Hematopoietic multipotent progenitor cell treated with erythropoietin and hydrocortisone succinate and interleukin-3 and kit ligand, for 15 days (in vitro differentiated cells): ENCODE results near the gene HIGD1A.
A peak's percentile ranks its signal among the peaks of the same experiment; 100 is the strongest.
"Not testable (repeated sequence)": the region's sequence is repeated elsewhere in the genome, so short reads cannot be mapped to it uniquely, and the experiment has no call there.

ENCODE experiments used
- DNase-seq: peaks from one replicate; pipeline ENCODE4 v3.0.0-alpha.2; 2015; ENCODE audit warnings: low spot score

Gene HIGD1A

DNA sequence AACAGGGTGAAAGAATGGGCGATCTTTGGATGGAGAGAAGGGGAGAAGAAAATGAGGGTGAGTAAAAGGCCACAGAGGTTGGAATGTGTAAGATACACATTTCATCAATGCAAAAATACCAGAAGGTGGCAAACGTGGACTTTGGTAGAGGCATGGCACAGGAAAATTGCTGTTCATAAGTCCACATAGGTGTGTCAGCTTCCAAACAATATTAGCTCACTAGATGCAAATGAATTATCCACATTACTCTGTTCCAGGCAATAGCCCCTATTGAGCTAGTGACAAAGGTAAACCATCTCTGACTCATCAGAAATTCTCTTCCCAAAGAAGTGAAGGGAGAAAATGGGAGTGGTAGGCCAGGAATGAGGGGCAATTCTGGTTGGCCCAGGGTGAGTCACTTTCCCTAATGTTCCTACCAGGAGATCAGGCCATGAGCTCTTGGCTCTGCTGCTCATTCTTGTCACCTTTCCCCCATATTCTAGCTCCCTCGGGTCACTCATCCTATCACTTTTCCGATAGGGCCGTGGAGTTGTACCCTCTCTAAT lies 24.9 kb upstream of the HIGD1A start:
- no peak for DNase-seq

DNA sequence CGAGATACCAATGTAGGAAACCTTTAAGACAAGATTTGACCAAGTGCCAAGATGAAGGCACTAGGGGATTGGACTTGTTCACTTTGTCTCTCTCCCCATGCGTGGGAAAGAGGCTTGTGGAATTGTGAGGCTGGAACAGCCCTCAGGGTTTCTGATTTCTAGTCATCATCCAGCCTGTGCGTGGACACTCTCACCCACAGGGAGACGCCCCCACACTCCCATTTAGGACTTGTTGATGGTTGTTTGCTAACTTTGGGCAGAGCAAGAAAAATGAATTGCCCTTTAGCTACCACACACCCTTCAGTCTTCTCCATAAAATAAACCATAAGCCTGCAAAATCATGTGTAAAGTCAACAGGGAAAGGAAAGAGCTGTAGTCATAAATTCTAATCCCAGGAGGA lies 23.4 kb upstream of the HIGD1A start:
- DNase-seq: no peak

DNA sequence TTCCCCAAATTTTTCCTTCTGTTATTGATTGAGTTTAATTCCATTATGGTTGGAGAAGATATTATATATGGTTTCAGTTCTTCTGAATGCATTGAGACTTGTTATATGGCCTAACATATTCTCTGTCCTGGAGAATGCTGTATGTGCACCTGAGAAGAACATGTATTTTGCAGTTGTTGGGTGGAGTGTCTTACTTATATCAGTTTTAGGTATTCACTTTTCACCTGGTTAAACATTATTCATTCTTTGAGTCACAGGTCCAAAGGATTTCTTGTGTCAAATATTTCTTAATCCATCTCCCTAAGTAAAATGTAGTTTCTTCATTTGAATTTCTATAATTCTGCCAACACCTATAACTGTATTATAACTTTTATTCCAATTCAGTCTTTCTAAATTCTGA lies 22.7 kb upstream of the HIGD1A start:
- no peak for DNase-seq

DNA sequence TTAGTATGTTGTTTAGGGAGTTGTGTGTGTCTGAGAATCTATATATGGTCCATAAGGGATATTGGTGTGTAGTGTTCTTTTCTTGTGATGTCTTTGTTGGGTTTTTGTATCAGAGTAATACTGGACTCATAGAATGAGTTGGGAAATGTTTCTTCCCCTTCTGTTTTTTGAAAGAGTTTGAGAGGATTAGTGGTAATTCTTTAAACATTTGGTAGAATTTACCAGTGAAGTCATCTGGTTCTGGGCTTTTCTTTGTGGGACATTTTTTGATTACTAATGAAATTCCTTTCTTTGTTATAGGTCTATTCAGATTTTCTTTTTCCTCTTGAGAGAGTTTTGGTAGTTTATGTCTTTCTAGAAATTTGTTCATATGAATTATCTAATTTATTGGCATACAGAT lies 21.9 kb upstream of the HIGD1A start:
- DNase-seq: no peak

DNA sequence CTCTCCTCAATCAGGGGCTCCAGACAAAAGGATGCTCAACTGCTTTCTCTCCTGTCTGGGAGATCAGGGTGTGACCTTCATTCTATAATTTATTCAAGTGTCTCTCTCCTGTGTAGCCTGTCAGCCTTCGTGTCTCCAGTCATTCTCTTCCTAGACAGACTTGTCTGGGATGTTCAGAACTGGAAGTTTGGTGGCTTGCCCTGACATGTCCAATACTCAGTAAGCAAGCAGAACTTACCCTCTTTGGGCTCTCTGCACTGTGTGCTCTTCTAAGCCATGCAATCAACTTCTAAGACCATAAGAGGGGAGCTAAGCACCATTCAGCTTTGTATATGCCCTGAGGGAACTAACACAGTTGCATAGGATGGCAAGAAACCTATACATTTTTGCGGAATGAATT lies 19.1 kb upstream of the HIGD1A start:
- no peak for DNase-seq

DNA sequence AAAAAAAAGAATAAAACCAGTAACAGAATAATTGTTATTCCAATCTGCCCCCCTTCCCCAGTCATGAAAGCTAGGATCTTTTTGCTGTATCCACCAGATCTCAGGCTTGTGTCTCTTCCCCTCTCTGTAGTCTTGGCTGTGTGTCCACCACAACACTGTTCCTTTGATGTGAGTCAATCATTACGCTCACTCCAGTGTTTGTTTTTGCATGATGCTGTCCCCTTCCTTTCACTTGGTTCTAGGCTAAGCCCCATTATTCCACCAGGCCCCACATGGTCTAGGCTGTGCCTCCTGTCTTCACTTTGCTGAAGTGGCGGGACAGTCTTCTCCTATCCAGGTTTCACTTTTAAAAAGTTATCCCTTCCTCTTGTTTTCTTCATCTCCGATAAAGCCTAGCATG lies 18.5 kb upstream of the HIGD1A start:
- DNase-seq: no peak

DNA sequence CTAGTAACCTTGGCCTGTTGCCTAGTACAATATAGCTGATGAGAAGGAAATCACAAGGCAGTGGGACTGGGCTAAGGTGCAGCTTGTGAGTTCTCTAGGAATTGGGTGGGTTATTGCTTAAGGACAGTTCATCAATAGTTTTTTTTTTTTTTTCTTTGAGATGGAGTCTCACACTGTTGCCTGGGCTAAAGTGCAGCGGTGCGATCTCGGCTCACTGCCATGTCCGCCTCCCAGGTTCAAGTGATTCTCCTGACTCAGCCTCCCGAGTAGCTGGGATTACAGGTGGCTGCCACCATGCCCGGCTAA lies 16.4 kb upstream of the HIGD1A start:
- DNase-seq: no peak

DNA sequence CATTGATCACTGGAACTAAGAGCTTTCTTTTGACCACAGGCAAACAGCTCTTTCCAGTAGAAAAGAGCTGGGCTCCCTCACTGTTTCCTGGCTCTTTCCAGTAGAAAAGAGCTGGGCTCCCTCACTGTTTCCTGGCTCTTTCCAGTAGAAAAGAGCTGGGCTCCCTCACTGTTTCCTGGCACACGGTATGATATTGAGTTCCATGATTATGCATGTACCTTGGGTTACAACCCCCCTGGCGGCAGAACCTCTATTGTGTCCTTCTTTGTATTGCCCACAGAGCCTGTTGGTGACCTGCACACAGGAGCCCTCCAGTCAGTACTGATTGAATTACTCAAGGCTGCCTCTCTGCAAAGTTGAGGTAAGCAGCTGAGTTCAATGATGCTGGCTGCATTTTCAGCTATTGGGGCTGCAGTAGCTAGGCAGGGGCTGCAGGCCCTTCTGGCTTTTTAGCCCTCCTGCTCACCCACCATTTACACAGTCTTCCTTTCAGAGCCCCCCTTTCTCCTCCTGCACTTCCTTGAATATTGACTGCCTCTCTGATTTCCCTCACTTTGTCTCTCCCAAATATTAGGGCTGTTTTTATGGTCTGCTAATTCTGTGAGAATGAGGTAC lies 15.2 kb upstream of the HIGD1A start:
- DNase-seq: no peak

DNA sequence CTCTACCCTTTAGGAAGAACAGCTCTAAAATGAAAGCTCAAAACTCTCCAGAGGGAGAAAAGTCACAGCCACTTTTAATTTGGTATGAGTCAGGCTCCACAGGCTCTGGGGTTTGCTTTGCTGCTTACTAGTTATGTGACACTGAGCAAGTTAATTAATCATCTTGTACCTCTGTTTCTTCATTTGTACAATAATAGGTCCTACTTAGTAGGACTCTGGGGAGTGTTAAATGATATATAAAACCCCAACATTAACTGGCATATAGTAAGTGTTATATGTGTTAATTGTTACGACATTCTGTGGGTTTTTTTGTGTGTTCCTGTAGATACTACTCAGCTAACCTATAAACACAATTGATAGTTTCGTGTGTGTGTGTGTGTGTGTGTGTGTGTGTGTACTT lies 11.5 kb upstream of the HIGD1A start:
- DNase-seq: no peak

DNA sequence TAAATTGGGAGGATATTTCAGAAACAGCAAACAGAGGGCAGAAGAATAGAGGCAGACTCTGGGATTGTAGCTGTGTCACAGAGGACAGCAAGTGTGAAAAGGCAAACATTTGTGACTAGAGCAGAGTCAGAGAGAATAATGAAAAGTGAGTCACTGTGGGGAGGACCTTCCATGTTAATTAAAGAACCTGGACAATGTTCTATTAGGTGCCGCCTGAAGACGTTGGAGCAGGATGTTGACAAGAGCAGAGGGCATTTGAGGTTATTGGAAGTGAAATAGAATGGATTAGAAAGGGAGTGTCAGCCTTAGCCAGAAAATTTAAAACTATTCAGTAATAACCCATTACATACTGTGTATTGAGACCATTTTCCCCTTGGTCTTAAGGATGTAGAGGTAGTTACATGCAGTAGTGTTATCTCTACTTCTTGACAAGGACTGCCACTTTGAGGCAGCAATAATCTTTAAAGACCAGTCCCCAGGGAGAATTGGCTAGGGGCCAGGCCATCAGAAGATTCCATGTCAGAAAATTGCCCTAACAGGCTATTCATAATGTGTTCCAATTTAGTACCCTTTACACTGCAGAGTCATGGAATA lies 10.7 kb upstream of the HIGD1A start:
- DNase-seq: peak; percentile 84

DNA sequence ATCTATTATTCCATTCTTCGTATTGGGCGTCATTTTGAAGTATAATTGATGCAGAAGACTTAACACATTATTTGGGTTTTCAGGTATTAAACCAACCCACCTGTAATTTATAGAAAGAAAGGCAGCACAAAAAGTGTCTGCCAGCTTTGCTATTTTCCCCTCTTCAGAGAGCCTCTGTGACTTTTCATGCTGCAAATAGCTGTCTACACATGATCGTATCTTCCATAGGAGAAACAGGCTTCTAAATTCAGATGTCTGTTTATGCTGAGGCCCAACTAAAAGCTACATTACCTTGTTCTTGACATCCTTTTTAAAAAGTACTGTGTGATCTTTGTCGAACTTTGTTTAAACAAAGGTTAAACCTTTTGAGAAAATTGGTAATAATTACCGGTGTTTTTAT lies 10.0 kb upstream of the HIGD1A start:
- DNase-seq: no peak

DNA sequence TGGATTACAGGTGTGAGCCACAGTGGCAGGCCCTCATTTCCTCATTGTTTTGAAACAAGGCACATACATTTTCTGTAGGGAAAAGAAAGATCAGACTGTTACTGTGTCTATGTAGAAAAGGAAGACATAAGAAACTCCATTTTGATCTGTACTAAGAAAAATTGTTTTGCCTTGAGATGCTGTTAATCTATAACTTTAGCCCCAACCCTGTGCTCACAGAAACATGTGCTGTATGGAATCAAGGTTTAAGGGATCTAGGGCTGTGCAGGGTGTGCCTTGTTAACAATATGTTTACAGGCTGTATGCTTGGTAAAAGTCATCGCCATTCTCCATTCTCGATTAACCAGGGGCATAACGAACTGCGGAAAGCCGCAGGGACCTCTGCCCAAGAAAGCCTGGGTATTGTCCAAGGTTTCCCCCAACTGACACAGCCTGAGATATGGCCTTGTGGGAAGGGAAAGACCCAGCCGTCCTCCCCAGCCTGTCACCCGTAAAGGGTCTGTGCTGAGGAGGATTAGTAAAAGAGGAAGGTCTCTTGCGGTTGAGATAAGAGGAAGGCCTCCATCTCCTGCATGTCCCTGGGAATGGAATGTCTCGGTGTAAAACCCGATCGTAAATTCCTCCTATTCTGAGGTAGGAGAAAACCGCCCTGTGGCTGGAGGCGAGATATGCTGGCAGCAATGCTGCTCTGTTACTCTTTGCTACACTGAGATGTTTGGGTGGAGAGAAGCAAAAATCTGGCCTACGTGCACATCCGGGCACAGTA lies 7.0 kb upstream of the HIGD1A start:
- not testable (repeated sequence) for DNase-seq

DNA sequence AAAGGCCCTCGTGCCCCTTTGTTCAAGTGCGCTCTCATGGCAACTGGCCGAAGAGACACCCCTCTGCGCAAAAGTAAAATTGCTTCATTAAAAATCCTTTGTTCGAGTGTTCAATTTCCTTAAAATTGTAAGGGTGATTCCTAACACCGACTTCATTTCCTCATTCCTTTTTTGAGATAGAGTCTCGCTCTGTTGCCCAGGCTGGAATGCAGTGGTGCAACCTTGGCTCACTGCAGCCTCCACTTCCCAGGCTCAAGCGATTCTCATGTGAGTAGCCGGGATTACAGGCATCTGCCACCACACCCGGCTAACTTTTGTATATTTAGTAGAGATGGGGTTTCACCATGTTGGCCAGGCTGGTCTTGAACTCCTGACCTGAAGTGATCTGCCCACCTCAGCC lies 6.4 kb upstream of the HIGD1A start:
- DNase-seq: not testable (repeated sequence)

DNA sequence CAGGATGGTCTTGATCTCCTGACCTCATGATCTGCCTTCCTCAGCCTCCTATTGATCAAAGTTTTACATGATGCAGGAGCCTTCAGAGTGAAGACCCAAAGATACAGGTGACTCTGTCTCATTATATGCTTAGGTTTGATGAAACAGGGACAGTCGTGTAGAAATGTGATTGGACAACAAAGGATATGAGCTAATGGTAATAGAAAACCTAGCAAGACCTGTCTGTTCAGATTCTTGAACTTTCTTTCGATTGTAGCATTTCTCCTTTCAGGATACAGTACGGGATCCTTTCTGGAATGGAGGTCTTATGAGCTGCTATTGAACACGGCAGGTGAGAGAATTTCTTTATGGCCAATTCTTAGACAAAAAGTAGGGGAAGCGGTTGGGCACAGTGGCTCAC lies 4.9 kb upstream of the HIGD1A start, which contains the start of gene ACKR2:
Gene ACKR2 (plus strand): TSS at position 244 of the 400 bp plus-strand sequence. CDS start 55,058 bp downstream, outside the sequence.
- no peak for DNase-seq

DNA sequence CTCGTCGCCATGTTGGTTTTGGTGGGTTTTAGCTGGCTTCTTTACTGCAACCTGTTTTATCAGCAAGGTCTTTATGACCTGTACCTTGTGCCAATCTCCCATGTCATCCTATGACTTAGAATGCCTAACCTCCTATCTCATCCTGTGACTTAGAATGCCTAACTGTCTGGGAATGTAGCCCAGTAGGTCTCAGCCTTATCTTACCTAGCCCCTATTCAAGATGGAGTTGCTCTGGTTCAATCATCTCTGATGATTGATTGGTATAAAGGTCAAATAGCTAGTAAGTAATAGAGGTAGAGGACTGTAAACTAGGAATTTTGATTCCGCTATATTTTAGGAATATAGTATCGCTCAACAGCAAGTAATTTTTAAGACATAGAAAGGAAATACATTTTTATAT lies 3.6 kb upstream of the HIGD1A start:
- DNase-seq: no peak

DNA sequence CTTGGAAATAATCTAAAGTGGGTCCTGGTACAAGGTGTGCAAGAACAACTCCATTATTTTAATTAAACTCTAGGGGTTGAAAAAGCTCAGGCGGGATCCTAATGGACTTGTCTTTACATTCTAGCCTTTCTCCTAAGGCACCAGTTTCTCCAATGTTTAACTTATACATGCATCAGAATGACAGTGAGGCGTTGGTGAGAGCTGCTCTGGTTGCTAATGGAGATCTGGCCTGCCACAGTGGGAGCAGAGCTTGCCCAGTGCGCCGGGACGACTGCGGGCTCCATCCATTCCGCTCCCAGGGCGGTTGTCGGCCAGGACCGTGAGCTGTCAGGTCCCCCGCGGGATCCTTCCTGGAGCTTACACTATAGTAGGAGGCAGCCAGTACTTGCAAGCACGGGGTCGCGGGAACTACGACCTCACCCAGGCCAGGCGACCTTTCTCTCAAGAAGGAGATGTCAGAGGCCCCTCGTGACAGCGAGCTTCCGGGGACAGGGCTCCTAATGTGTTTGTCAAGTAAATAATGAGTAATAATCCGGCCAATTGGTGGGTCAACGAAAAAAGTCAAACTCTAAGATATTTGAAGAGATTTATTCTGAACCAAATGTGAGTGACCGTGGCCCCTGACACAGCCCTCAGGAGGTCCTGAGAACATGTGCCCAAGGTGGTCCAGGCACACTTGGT lies 991 bp upstream of the HIGD1A start:
- DNase-seq: no peak

DNA sequence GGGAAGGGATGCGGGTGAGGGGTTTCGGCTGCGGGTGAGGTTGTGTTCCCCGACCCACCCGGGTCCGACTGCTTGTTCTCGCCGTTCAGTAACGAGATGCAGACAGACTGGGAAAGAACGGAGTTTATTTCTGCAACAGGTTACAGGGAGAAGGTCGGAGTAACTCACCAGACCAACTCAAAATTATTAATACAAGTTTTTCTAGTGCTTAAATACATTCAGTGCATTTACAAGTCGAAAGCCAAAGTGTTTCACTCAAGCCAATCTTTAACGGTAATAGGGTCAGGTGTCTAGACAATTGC lies 492 bp upstream of the HIGD1A start:
- no peak for DNase-seq

DNA sequence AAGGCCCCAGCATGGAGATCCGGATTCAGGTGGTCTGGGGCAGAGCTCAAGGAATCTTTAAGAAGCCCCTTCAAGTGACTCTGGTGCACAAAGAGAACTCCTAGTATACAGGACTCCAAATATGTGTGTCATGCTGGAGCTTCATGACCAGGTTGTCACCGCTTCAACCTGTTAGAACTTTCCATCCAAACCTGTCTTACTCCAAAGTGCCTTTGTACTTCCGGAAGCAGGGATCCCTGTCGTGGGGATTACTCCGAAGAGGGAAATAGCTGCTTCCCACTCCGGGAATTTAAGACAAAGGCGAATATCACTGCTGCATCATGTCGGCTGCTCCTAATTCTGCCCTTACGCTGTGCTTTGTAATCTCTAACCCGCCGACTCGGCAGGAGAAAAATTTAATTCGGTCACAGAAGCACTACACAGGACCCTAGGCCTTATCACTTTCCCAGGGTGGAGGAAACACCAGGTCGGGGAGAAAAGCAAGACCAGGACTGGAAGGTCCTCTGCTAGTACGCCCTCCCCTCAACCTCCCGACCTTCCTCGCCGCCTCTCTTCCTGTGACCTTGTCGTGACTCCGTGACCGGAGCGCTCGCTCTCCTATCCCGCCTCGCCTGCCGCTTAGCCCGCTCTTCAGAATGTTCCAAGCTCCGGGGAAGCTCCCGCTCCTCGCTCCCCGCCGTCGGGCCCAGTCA lies 730 bp downstream of the HIGD1A start:
- peak; percentile 42 for DNase-seq

DNA sequence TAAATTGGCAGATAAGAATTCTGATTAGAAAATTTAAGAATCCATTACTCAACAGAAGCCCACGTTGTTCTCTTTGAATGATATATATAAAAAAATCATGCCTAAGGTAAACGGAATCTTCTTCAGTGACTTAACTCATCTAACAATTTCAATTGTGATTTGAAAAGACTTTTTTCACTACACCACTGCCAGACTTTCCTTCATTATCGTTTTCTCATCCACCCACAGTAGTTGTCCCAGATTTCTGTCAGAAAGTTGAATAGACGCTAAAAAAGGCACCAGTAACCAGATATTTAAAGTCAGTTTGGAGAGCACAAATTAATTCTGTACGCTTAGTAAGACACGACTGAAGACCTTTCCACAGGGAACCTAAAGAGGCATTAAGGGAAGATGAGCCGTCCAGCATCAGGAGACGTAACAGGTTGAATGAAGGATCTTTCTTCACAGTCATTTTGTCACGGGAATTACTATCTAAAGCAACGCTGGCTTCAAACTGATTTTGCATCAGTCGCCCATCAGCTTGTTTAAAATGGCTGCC lies 1.3 kb downstream of the HIGD1A start:
- DNase-seq: no peak

DNA sequence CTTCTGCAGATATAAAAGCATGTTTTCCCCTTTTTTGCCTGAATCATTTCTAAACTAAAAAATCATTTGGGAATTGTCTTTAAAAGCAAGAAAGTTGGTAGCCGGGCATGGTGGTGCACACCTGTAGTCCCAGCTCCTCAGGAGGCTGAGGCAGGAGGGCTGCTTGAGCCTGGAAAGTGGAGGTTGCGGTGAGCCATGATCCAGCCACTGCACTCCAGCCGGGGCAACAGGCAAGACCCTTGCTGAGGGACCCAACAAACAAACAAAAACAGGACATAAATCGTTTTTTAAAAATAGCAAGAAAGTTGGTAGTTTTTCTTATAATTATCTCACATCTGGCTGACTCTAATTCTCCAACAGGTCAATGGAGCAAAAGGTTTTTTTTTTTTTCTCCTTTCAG lies 2.5 kb downstream of the HIGD1A start:
- no peak for DNase-seq

DNA sequence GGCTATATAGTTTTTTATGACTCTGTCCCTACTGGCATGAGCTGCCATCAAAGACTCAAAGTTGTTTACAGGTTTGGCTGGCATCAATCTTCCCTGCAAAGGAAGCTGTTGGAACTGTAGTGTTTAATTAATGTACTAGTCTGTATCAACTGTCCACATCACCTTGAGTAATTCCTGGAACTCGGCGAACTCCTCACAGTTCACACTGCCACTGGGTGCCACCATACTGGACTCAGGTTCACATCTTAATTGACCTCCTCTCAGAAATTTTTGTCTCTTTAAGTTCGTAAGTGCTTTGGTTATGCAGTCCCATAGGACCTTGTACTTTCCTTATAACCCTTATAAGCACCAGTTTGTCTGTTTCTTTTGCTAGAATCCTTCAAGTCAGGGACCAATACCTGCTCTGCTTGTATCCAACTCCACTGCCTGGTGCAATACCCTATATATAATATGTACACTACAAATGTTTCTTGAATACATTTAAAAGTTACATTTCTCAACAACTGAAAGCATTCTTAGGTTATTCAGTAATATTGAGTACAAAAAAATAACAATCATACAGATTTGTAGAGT lies 3.2 kb downstream of the HIGD1A start:
- DNase-seq: no peak

DNA sequence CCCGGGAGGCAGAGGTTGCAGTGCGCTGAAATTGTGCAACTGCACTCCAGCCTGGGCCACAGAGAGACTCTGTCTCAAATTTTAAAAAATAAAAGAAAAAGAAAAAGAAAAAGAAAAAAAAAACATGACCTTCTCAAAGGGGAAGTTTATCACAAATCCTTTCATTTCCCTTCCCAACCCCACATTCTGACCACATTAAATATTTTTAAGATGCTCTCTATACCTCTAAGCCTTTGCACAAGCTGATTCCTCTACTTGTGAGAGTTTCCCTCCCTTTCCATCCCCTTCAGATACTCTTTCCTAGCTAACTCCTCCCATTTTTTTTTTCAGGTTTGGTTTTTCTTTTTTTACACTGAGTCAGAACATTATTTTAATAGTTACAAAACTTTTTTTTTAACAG lies 4.0 kb downstream of the HIGD1A start:
- DNase-seq: no peak
